Lower lobe of right lung (tissue), 2 donors: ENCODE measurements around the gene AP3D1. TPM values are rescaled to one million over a fixed set of nuclear protein-coding genes. Genes with fewer than 3 reads are reported as not detected.
A peak's percentile ranks its signal among the peaks of the same experiment; 100 is the strongest.

ENCODE experiments used
- ATAC-seq, 2 donors: fragments of 200-7000 bp; cut with Tn5 transposase; one replicate each; pipeline ENCODE4 v1.9.1; 2020 to 2022; ENCODE audit warnings: mild to moderate bottlenecking in 2 of 2, moderate library complexity in 2 of 2
- DNase-seq: peaks from one replicate; pipeline ENCODE4 v3.0.0-alpha.2; 2020
- H3K27ac ChIP-seq: fragments of 200-600 bp; one replicate; pipeline ENCODE4 v1.8.0; 2022
- H3K27me3 ChIP-seq: fragments of 200-600 bp; one replicate; pipeline ENCODE4 v1.8.0; 2022; ENCODE audit warnings: low read depth
- H3K36me3 ChIP-seq: fragments of 200-600 bp; one replicate; pipeline ENCODE4 v1.8.0; 2022; ENCODE audit warnings: mild to moderate bottlenecking
- H3K4me1 ChIP-seq: fragments of 200-600 bp; one replicate; pipeline ENCODE4 v1.8.0; 2022
- H3K4me3 ChIP-seq: fragments of 200-600 bp; one replicate; pipeline ENCODE4 v1.8.0; 2022; ENCODE audit warnings: mild to moderate bottlenecking
- H3K9me3 ChIP-seq: fragments of 200-600 bp; one replicate; pipeline ENCODE4 v1.8.0; 2022
- CTCF ChIP-seq: fragments of 200-600 bp; IDR thresholded peaks from one replicate; pipeline ENCODE4 v1.8.0; 2022; ENCODE audit warnings: antibody characterized with exemption, mild to moderate bottlenecking
- intact Hi-C: fragments of 100-400 bp; cut with DNase I; formaldehyde crosslinking; loops from one replicate; pipeline ENCODE4 v1.11.0; 2022
- total RNA-seq: library from RNA; stranded (reverse); fragmentation: NEBNext Ultra II Directional; extraction: Animal tissue kit (Norgen Biotek cat#: 25700); gene quantifications from one replicate; pipeline ENCODE4 v1.2.1, GENCODE V29; 2021
- donor health status: DM: no; HTN: yes; CAD: no; lungs with severe emphysema.

Gene AP3D1
- total RNA-seq, 1 donor from 2014 or later = 99.5 TPM

GRCh38 chr19:2058570-2059421 lies 92.6 kb downstream of the AP3D1 start:
- Histone ChIP-seq H3K4me3 (peak overlapping the region; percentile 79), H3K27me3 (no peaks in the 10 kb centered on the region), H3K27ac (peak overlapping the region; percentile 100), H3K36me3 (no peaks in the 10 kb centered on the region), H3K9me3 (no peaks in the 10 kb centered on the region), H3K4me1 (peaks cover 80% of the 10 kb centered on the region)
- ATAC-seq (no peak), DNase-seq (no peak)
- no peak for TF ChIP-seq CTCF
- intact Hi-C loops = no loop called here

- no peaks in the 10 kb centered on the region for H3K9me3 ChIP-seq
- no peak overlapping the region for H3K4me3 ChIP-seq
- H3K27me3 ChIP-seq = no peaks in the 10 kb centered on the region
- ATAC-seq = no peak
- H3K27ac ChIP-seq = peak overlapping the region; percentile 100
- TF ChIP-seq CTCF = no peak
- H3K36me3 ChIP-seq = no peaks in the 10 kb centered on the region
- peaks cover 81% of the 10 kb centered on the region for H3K4me1 ChIP-seq
- DNase-seq = no peak
- intact Hi-C loops = no loop called here
Measured at GRCh38 chr19:2057484-2058469, 93.6 kb downstream of the AP3D1 start.

- H3K4me3 ChIP-seq = no peak overlapping the region
- no peak for DNase-seq
- peak overlapping the region; percentile 100 for H3K27ac ChIP-seq
- no peak for TF ChIP-seq CTCF
- intact Hi-C loops = no loop called here
- no peak for ATAC-seq
- H3K4me1 ChIP-seq = peaks cover 80% of the 10 kb centered on the region
- H3K36me3 ChIP-seq = no peaks in the 10 kb centered on the region
- H3K9me3 ChIP-seq = no peaks in the 10 kb centered on the region
- H3K27me3 ChIP-seq = no peaks in the 10 kb centered on the region
Measured at GRCh38 chr19:2056837-2057192, 94.6 kb downstream of the AP3D1 start.

GRCh38 chr19:2055931-2056836 lies 95.2 kb downstream of the AP3D1 start:
- Histone ChIP-seq H3K4me3 (peak overlapping the region; percentile 45), H3K4me1 (peaks cover 84% of the 10 kb centered on the region), H3K9me3 (no peaks in the 10 kb centered on the region), H3K36me3 (no peaks in the 10 kb centered on the region), H3K27ac (peak overlapping the region; percentile 93), H3K27me3 (no peaks in the 10 kb centered on the region)
- intact Hi-C loops = no loop called here
- DNase-seq = no peak
- peak; percentile 16 for TF ChIP-seq CTCF
- peak in 1 of 2 donors; percentile 0 for ATAC-seq

- intact Hi-C loops = no loop called here
- no peaks in the 10 kb centered on the region for H3K27me3 ChIP-seq
- no peaks in the 10 kb centered on the region for H3K9me3 ChIP-seq
- H3K4me1 ChIP-seq = peaks cover 72% of the 10 kb centered on the region
- H3K36me3 ChIP-seq = no peaks in the 10 kb centered on the region
- TF ChIP-seq CTCF = no peak
- ATAC-seq (no peak), DNase-seq (no peak)
- H3K4me3 ChIP-seq = no peak overlapping the region
- peak overlapping the region; percentile 68 for H3K27ac ChIP-seq
Measured at GRCh38 chr19:2054763-2055162, 96.6 kb downstream of the AP3D1 start.
